Small intestine (tissue), 7 donors: Measurements from ENCODE around the gene WLS. TPM values are rescaled to one million over a fixed set of nuclear protein-coding genes. Genes with fewer than 3 reads are reported as not detected.

Experiments used
- DNase-seq, 2 donors: peaks; one replicate each; pipeline versions ENCODE4 v3.0.0 to v3.0.0-alpha.2; 2013
- FAIRE-seq: peaks from 2 replicates; lab custom pipeline; 2012; peaks lifted over from hg19 to GRCh38; lab: Jason Lieb, UNC
- H3K27ac ChIP-seq, 3 donors: one replicate each; pipeline ENCODE4 v1.5.1; 2013; ENCODE audit warnings: low read length in 2 of 3, mild to moderate bottlenecking in 2 of 3, control low read depth in 1 of 3, inconsistent platforms in 1 of 3, low read depth in 1 of 3, moderate library complexity in 1 of 3
- H3K27me3 ChIP-seq, 3 donors: one replicate each; pipeline ENCODE4 v1.6.1; 2013; ENCODE audit warnings: low read length in 3 of 3, inconsistent platforms in 1 of 3; ENCODE audit not compliant: control insufficient read depth in 3 of 3, insufficient read depth in 3 of 3
- H3K36me3 ChIP-seq, 3 donors: one replicate each; pipeline ENCODE4 v1.6.1; 2013; ENCODE audit warnings: low read length in 3 of 3, inconsistent platforms in 1 of 3, low read depth in 1 of 3, mild to moderate bottlenecking in 1 of 3, moderate library complexity in 1 of 3; ENCODE audit not compliant: control insufficient read depth in 3 of 3, insufficient read depth in 2 of 3
- H3K4me1 ChIP-seq, 3 donors: one replicate each; pipeline ENCODE4 v1.6.1; 2013; ENCODE audit warnings: low read length in 2 of 3, inconsistent platforms in 1 of 3, low read depth in 1 of 3, mild to moderate bottlenecking in 1 of 3, moderate library complexity in 1 of 3; ENCODE audit not compliant: control insufficient read depth in 3 of 3, insufficient read depth in 2 of 3
- H3K4me3 ChIP-seq, 3 donors: one replicate each; pipeline ENCODE4 v1.5.1; 2013; ENCODE audit warnings: low read length in 3 of 3, control low read depth in 1 of 3, inconsistent platforms in 1 of 3, low read depth in 1 of 3, mild to moderate bottlenecking in 1 of 3, moderate library complexity in 1 of 3
- H3K9me3 ChIP-seq, 2 donors: one replicate each; pipeline ENCODE4 v1.6.1; 2013; ENCODE audit warnings: low read depth in 1 of 2, low read length in 1 of 2; ENCODE audit not compliant: control insufficient read depth in 2 of 2, insufficient read depth in 1 of 2
- WGBS, 3 donors: extraction: QIAGEN DNeasy Blood & Tissue Kit; methylation state at CpG; one replicate each; pipeline ENCODE4 v1.1.7; 2013; 5-methylcytosine and 5-hydroxymethylcytosine counted together
- polyA plus RNA-seq, 4 donors: library from polyadenylated mRNA; stranded (reverse) in 3 of 4; unstranded in 1 of 4; fragments of 200-250 nt in 3 of 4; fragments of 120-200 nt in 1 of 4; gene quantifications; one replicate each; pipeline versions ENCODE4 v1.2.1 to v1.2.3, GENCODE V29; 2013
- donor health status: healthy with polysubstance abuse.
- donor health status: control.
- donor health status: control.
- donor health status: Bipolar disorder and iron deficiency.
- donor health status: healthy.

Gene WLS
- polyA plus RNA-seq, 4 donors = 2.2 to 58.0 (median 22.5) TPM

DNA sequence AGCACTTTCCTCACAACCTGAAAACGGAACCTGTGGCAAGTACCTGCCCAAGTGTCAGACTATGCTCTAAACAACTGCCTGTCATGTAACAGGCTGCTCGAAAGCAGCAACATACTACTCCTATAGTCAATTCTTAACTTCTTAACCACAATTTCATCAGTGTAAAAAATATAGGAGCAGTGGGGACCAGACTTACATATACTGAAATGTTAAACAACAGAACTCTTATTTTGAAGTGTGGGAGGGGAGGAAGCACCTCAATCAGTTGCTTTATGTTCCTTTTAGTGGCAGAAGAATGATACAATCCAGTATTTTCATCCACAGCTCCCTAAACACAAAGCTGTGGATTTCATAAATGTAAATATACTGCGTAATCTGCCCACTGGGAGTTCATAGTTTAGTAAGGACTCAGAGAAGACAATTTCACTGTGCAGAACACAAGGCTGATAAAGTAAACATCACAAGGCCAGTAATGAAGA is 44.2 kb downstream of the WLS start:
- FAIRE-seq (no peak), DNase-seq (no peak)
- Histone ChIP-seq H3K4me3 (no peak overlapping the region), H3K27me3 (no peaks in the 10 kb centered on the region), H3K4me1 (no peaks in the 10 kb centered on the region), H3K36me3 (peaks cover 0 to 12% (median 0%) of the 10 kb centered on the region in 3 donors), H3K27ac (peak overlapping the region in 1 of 3 donors; percentile 72), H3K9me3 (peaks cover 0 to 6% of the 10 kb centered on the region in 2 donors)
- WGBS, 3 donors = 83 to 87% (median 85%) methylated on average over 3 of the region's 3 CpGs

- DNase-seq (peak; percentile 41 to 53), FAIRE-seq (no peak)
- Histone ChIP-seq H3K4me3 (no peak overlapping the region), H3K27me3 (no peaks in the 10 kb centered on the region), H3K36me3 (peaks cover 0 to 6% (median 0%) of the 10 kb centered on the region in 3 donors), H3K9me3 (peaks cover 0 to 6% of the 10 kb centered on the region in 2 donors), H3K27ac (no peak overlapping the region), H3K4me1 (no peaks in the 10 kb centered on the region)
- 36 to 46% (median 46%) methylated on average over 2 of the region's 2 CpGs for WGBS, 3 donors
Measured at GRCh38 chr1:68185743-68186142, 46.6 kb downstream of the WLS start.

DNA sequence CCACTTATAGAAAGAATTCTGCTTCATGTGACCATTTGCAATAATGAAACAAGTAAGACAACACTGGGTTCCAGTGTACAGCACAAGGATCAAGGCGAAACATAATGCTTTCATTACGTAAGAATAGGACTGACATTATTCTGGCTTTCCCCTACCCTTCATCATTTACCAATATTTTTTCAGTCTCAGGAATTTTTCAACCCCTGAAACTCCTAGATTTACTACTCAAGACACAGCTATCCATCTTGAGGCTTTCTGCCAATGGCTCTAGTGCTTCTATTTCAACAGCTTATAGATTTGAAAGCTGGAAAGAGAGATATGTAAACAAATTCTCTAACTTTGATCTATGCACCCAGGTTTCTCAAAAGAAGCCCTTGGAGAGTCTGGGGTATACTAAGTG is 48.4 kb downstream of the WLS start:
- no peaks in the 10 kb centered on the region for H3K9me3 ChIP-seq
- DNase-seq (no peak), FAIRE-seq (no peak)
- no peak overlapping the region for H3K27ac ChIP-seq
- no peaks in the 10 kb centered on the region for H3K27me3 ChIP-seq
- H3K36me3 ChIP-seq = no peaks in the 10 kb centered on the region
- H3K4me3 ChIP-seq = no peak overlapping the region
- 96 to 97% (median 97%) methylated on average over 2 of the region's 2 CpGs for WGBS, 3 donors
- peaks cover 0 to 3% (median 0%) of the 10 kb centered on the region in 3 donors for H3K4me1 ChIP-seq

- no peaks in the 10 kb centered on the region for H3K9me3 ChIP-seq
- H3K27ac ChIP-seq = no peak overlapping the region
- no peak for FAIRE-seq
- no peaks in the 10 kb centered on the region for H3K27me3 ChIP-seq
- 56 to 96% (median 62%) methylated on average over 1 of the region's 1 CpG for WGBS, 3 donors
- no peak overlapping the region for H3K4me3 ChIP-seq
- no peak for DNase-seq
- no peaks in the 10 kb centered on the region for H3K36me3 ChIP-seq
- peaks cover 0 to 18% (median 12%) of the 10 kb centered on the region in 3 donors for H3K4me1 ChIP-seq
Measured at GRCh38 chr1:68181165-68181556, 51.2 kb downstream of the WLS start.

GRCh38 chr1:68180441-68181164 is 51.7 kb downstream of the WLS start:
- Histone ChIP-seq H3K4me1 (peaks cover 0 to 24% (median 17%) of the 10 kb centered on the region in 3 donors), H3K36me3 (no peaks in the 10 kb centered on the region), H3K9me3 (no peaks in the 10 kb centered on the region), H3K4me3 (no peak overlapping the region), H3K27ac (no peak overlapping the region), H3K27me3 (no peaks in the 10 kb centered on the region)
- FAIRE-seq (no peak), DNase-seq (no peak)

DNA sequence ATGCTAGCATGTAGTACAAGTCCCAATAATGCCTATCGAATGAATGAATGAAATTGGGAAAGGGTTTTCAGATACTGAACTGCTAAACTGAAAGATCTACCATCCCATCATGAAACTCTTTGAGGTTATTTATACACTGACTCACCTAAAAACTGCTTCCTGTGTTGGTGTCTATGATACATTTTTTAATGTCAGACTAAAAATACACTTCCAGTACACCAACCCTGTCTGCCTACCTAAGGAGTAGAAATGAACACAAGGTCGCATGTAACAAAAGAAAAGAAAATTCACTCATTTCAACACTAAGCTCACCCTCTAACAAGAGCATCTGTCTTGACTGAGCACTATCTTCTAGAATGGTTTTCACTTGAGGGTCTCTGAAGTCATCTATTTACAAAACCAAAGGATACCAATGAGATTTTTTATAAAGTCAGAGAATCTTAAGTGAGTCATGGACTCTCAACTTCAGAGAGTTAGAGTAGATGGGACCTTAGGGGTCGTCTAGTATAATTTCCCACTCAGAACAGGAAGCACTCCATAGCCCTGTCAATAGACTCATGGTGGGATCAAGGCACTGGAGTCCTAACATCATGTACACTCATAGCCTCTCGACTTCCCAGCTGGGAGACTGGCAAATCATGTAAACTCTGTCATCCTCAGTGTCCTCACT is 53.4 kb downstream of the WLS start:
- H3K36me3 ChIP-seq = no peaks in the 10 kb centered on the region
- FAIRE-seq = no peak
- H3K27ac ChIP-seq = no peak overlapping the region
- H3K9me3 ChIP-seq = no peaks in the 10 kb centered on the region
- DNase-seq = no peak
- H3K4me1 ChIP-seq = peaks cover 0 to 32% (median 23%) of the 10 kb centered on the region in 3 donors
- no peaks in the 10 kb centered on the region for H3K27me3 ChIP-seq
- WGBS, 3 donors = 69 to 77% (median 70%) methylated on average over 4 of the region's 4 CpGs
- H3K4me3 ChIP-seq = no peak overlapping the region

- peak; percentile 63 to 68 for DNase-seq
- Histone ChIP-seq H3K4me1 (peaks cover 0 to 40% (median 23%) of the 10 kb centered on the region in 3 donors), H3K36me3 (no peaks in the 10 kb centered on the region), H3K27me3 (no peaks in the 10 kb centered on the region), H3K9me3 (no peaks in the 10 kb centered on the region), H3K4me3 (no peak overlapping the region), H3K27ac (peak overlapping the region in 2 of 3 donors; percentile 45 to 50)
- WGBS, 3 donors = 41 to 55% (median 53%) methylated on average over 8 of the region's 8 CpGs
- no peak for FAIRE-seq
Measured at GRCh38 chr1:68175621-68176398, 56.5 kb downstream of the WLS start.

DNA sequence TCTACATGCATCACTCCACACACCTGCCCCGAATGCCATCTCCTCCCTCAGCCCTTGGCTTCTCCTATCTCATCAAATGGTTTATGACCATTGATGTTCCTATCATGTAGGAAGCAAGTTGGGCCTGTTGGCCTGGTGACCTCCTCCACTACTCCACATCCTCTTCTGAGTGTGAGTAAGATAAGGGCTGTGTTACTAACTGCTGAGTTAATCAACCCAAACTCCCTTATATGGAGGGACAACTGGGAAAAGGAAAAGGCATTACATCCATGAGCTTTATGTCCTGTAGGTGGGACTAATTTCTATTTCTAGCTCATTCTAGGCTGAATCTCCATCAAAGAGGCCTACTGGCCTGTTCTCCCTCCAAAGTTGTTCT is 57.6 kb downstream of the WLS start:
- Histone ChIP-seq H3K27ac (peak overlapping the region in 2 of 3 donors; percentile 16 to 51), H3K4me1 (peaks cover 0 to 40% (median 23%) of the 10 kb centered on the region in 3 donors), H3K4me3 (no peak overlapping the region), H3K27me3 (no peaks in the 10 kb centered on the region), H3K9me3 (no peaks in the 10 kb centered on the region), H3K36me3 (no peaks in the 10 kb centered on the region)
- FAIRE-seq (no peak), DNase-seq (no peak)
- WGBS, 3 donors = 76 to 86% (median 82%) methylated on average over 1 of the region's 1 CpG
